Activated T-helper 2 cell treated with anti-CD3 and anti-CD28 coated beads, Interferon-gamma antibody, Interleukin-2, Interleukin-4, amounts not matched to agents 10 μg/mL and 5 μg/mL and 100 μg/mL, durations not matched to agents 14 hours and 24 hours and 36 hours (primary cell): ENCODE data around the gene GNPDA2. TPM values are rescaled to one million over a fixed set of nuclear protein-coding genes. Genes with fewer than 3 reads are reported as not detected.

Experiments used
- DNase-seq: peaks from one replicate; pipeline ENCODE4 v3.0.0; 2021; ENCODE audit warnings: low spot score
- H3K27ac Mint-ChIP-seq: one replicate; pipeline ENCODE4 v1.8.0; 2021; ENCODE audit warnings: mixed read lengths
- H3K27me3 Mint-ChIP-seq: one replicate; pipeline ENCODE4 v1.8.0; 2021; ENCODE audit warnings: low read depth, mixed read lengths
- H3K36me3 Mint-ChIP-seq: one replicate; pipeline ENCODE4 v1.8.0; 2021; ENCODE audit warnings: low read depth, mixed read lengths
- H3K4me1 Mint-ChIP-seq: one replicate; pipeline ENCODE4 v1.8.0; 2021; ENCODE audit warnings: low read depth, mixed read lengths
- H3K4me3 Mint-ChIP-seq: one replicate; pipeline ENCODE4 v1.8.0; 2021; ENCODE audit warnings: low read depth, mild to moderate bottlenecking, moderate library complexity, mixed read lengths
- H3K9me3 Mint-ChIP-seq: one replicate; pipeline ENCODE4 v1.8.0; 2021; ENCODE audit warnings: mixed read lengths
- intact Hi-C: fragments of 100-400 bp; cut with micrococcal nuclease; formaldehyde crosslinking; loops from one replicate; pipeline ENCODE4 v1.15.1; 2023
- total RNA-seq: library from RNA; stranded (reverse); gene quantifications from 2 replicates; pipeline ENCODE4 v1.2.3, GENCODE V29; 2022

GNPDA2 gene
- total RNA-seq, 1 donor from 2014 or later: 13.3 TPM

DNA sequence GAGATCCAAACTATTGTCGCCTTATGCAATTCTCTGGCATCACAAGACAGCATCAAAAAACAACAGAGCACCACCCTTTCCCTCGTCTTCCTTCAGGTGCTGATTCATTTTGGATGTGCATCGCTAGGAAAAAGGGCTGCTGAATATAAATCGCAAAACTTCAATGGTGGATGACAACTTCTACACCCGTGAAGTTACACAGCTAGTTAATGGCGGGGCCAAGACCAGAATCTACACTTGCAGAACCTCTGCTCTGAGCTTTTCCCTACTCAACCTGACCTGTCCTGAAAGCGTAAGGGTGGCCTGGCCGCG is 674 bp downstream of the GNPDA2 start:
- DNase-seq: no peak
- Mint-ChIP-seq H3K36me3 (peaks cover 3% of the 10 kb centered on the region), H3K27ac (peak overlapping the region; percentile 72), H3K27me3 (no peaks in the 10 kb centered on the region), H3K9me3 (no peaks in the 10 kb centered on the region), H3K4me3 (peak overlapping the region; percentile 98), H3K4me1 (peaks cover 28% of the 10 kb centered on the region)
- intact Hi-C loops: loop anchor here (1.0 to 2.0 kb wide), 2 partner anchors 17 to 47 kb away; partner anchors contain the start of gene GUF1

GRCh38 chr4:44725166-44725565 is 1.2 kb downstream of the GNPDA2 start:
- Mint-ChIP-seq H3K36me3 (peaks cover 3% of the 10 kb centered on the region), H3K27me3 (no peaks in the 10 kb centered on the region), H3K4me1 (peaks cover 30% of the 10 kb centered on the region), H3K9me3 (no peaks in the 10 kb centered on the region), H3K4me3 (peak overlapping the region; percentile 98), H3K27ac (peak overlapping the region; percentile 72)
- DNase-seq: no peak
- intact Hi-C loops: loop anchor here (2.0 kb wide), 1 partner anchor 16 kb away; no protein-coding TSS in a partner anchor

DNA sequence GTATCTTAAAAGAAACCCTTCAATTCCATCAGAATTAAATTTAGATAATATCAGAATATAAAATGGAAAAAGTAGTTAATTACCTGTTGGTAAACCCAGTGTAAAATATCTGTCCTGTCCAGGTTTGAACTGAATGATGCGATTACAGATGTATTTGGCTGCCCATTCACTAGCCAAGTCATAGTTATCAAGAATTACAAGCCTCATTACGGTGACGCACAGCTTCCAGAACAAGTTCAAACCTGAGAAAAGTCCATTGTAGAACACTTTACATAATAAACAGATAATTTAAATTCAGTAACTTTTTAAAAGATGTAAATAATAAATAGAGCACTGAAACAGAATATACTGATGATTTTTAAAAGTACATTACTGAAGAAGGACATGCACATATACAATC is 4.4 kb downstream of the GNPDA2 start:
- peaks cover 3% of the 10 kb centered on the region for H3K36me3 Mint-ChIP-seq
- no peaks in the 10 kb centered on the region for H3K27me3 Mint-ChIP-seq
- H3K27ac Mint-ChIP-seq: no peak overlapping the region
- intact Hi-C loops: no loop called here
- DNase-seq: no peak
- H3K9me3 Mint-ChIP-seq: no peaks in the 10 kb centered on the region
- H3K4me3 Mint-ChIP-seq: no peak overlapping the region
- H3K4me1 Mint-ChIP-seq: peaks cover 30% of the 10 kb centered on the region

DNA sequence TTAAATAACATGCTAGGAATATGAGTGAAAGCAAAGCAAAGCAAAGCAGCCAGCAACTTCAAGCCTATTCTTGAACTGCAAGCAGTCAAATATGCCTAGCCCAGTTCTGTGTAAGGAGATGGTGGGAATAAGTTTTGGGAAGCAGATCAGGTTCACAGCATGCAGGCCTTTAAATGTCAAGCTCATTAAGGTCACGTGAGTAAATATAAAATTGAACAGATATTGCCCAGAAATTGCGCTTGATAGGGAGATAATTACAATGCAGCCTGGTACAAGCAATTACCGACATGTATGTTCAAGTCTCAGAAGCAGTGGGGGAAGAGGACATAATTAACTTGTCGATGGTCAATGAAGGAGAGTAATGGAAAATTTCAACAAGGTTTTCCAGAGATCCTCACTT is 6.0 kb downstream of the GNPDA2 start:
- Mint-ChIP-seq H3K27me3 (no peaks in the 10 kb centered on the region), H3K4me1 (peaks cover 21% of the 10 kb centered on the region), H3K27ac (no peak overlapping the region), H3K4me3 (no peak overlapping the region), H3K36me3 (peaks cover 3% of the 10 kb centered on the region), H3K9me3 (no peaks in the 10 kb centered on the region)
- DNase-seq: no peak
- intact Hi-C loops: no loop called here

- Mint-ChIP-seq H3K27me3 (no peaks in the 10 kb centered on the region), H3K4me3 (no peak overlapping the region), H3K27ac (no peak overlapping the region), H3K4me1 (peaks cover 6% of the 10 kb centered on the region), H3K9me3 (no peaks in the 10 kb centered on the region), H3K36me3 (peaks cover 9% of the 10 kb centered on the region)
- intact Hi-C loops: no loop called here
- DNase-seq: no peak
These were observed 9.8 kb downstream of the GNPDA2 start for GRCh38 chr4:44716597-44716996.

DNA sequence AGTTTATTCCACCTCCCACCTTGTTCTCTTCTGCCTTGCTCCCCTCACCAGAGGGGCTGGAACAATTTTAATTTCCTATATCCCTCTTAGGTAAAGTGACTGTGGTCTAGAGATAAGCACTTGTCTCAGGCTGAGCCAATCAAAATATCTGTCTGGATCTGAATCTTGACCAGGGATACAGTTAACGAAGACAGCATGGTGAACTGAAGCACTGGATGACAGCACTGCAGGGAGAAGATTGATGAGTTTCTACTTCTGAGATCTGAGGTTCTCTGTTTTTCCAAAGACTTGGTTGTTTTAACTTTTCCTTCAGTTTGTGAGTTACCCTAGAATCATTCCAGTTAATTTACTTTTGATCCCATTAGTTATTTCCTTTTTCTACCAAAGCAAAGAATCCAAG is 13.2 kb downstream of the GNPDA2 start:
- DNase-seq: no peak
- intact Hi-C loops: no loop called here
- Mint-ChIP-seq H3K4me1 (no peaks in the 10 kb centered on the region), H3K36me3 (peaks cover 14% of the 10 kb centered on the region), H3K4me3 (no peak overlapping the region), H3K27me3 (no peaks in the 10 kb centered on the region), H3K27ac (no peak overlapping the region), H3K9me3 (no peaks in the 10 kb centered on the region)

GRCh38 chr4:44704673-44705072 is 21.7 kb downstream of the GNPDA2 start:
- peaks cover 36% of the 10 kb centered on the region for H3K36me3 Mint-ChIP-seq
- H3K9me3 Mint-ChIP-seq: no peaks in the 10 kb centered on the region
- H3K4me1 Mint-ChIP-seq: no peaks in the 10 kb centered on the region
- intact Hi-C loops: no loop called here
- no peak overlapping the region for H3K27ac Mint-ChIP-seq
- DNase-seq: no peak
- H3K4me3 Mint-ChIP-seq: no peak overlapping the region
- no peaks in the 10 kb centered on the region for H3K27me3 Mint-ChIP-seq

- H3K4me1 Mint-ChIP-seq: peaks cover 2% of the 10 kb centered on the region
- H3K27me3 Mint-ChIP-seq: no peaks in the 10 kb centered on the region
- no peak for DNase-seq
- intact Hi-C loops: no loop called here
- no peak overlapping the region for H3K4me3 Mint-ChIP-seq
- H3K27ac Mint-ChIP-seq: no peak overlapping the region
- peaks cover 59% of the 10 kb centered on the region for H3K36me3 Mint-ChIP-seq
- no peaks in the 10 kb centered on the region for H3K9me3 Mint-ChIP-seq
These were observed 25.3 kb downstream of the GNPDA2 start for GRCh38 chr4:44701037-44701436.

GRCh38 chr4:44700427-44700826 is 25.9 kb downstream of the GNPDA2 start:
- peaks cover 5% of the 10 kb centered on the region for H3K4me1 Mint-ChIP-seq
- intact Hi-C loops: no loop called here
- no peaks in the 10 kb centered on the region for H3K27me3 Mint-ChIP-seq
- H3K36me3 Mint-ChIP-seq: peaks cover 62% of the 10 kb centered on the region
- H3K9me3 Mint-ChIP-seq: no peaks in the 10 kb centered on the region
- DNase-seq: no peak
- H3K27ac Mint-ChIP-seq: no peak overlapping the region
- no peak overlapping the region for H3K4me3 Mint-ChIP-seq

- Mint-ChIP-seq H3K36me3 (peaks cover 65% of the 10 kb centered on the region), H3K27ac (no peak overlapping the region), H3K4me1 (peaks cover 25% of the 10 kb centered on the region), H3K27me3 (no peaks in the 10 kb centered on the region), H3K9me3 (no peaks in the 10 kb centered on the region), H3K4me3 (no peak overlapping the region)
- no peak for DNase-seq
- intact Hi-C loops: no loop called here
These were observed 41.7 kb downstream of the GNPDA2 start for GRCh38 chr4:44684648-44685047.

GRCh38 chr4:44679060-44679459 is 47.3 kb downstream of the GNPDA2 start:
- Mint-ChIP-seq H3K27me3 (peaks cover 2% of the 10 kb centered on the region), H3K4me1 (peaks cover 31% of the 10 kb centered on the region), H3K36me3 (peaks cover 24% of the 10 kb centered on the region), H3K4me3 (peak overlapping the region; percentile 94), H3K9me3 (no peaks in the 10 kb centered on the region), H3K27ac (peak overlapping the region; percentile 97)
- no peak for DNase-seq
- intact Hi-C loops: loop anchor here (2.0 kb wide), 1 partner anchor 16 kb away; no protein-coding TSS in a partner anchor

DNA sequence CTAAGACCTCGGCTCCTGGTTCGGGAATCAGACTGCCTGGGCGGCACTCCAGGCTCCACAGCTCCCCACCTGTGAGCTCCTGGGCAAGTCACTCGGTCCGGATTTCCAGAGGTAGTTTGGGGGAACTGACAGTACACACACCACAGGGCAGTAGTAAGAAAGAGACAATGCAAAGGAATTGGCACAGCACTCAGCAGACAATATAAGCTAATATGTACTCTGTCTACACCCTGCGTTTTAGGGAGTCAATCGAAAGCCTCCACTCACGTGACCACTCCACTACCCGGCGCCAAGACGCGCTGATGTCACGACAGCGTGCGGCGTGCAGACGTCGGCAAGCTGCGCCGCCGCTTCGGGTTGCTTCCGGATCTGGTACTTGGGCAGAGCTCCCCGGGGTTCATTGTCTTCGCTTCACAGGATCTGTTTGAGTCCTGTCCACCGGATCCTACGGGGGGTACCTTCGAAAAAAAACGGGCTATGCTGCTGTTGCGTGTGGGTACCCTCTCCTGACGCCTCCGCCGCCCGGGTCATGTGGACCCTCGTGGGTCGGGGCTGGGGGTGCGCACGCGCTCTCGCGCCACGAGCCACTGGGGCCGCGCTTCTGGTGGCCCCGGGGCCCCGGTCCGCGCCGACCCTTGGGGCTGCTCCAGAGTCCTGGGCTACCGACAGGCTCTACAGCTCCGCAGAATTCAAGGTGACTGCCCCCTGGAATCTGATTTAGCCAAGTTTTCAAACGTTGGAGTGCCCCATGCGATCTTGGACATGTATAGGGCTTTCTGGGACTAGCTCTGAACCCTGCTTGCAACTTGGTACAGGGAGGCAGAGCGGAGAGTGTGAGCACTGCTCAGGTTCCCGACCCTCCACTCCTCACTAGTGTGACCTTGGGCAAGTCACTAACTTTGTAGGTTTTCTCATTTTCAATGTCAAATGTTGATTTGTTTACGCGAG is 48.0 kb downstream of the GNPDA2 start, which contains the start of gene GUF1:
Gene GUF1, plus strand, starts transcription at position 327 of the 948 bp plus-strand sequence. Its CDS starts 203 bp downstream, at position 530.
- peaks cover 31% of the 10 kb centered on the region for H3K4me1 Mint-ChIP-seq

DNA sequence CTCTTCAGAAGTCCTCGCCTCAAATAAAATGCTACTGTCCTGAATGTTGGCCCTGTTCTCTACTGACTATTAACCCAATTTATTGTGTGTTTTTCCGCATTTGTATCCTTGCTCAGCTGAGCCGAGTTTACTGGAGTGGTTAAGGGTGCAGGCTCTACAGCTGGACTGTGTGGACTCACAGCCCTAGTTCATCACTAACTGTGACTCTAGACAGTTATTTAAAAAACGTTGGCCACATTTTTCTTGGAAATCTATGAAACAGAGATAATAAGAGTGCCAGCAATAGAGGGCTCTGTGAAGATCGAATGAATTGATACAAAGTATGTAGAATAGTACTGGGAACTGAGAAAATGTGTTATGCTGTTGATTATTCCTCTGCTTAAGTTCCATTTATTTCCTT is 51.0 kb downstream of the GNPDA2 start:
- Mint-ChIP-seq H3K36me3 (peaks cover 5% of the 10 kb centered on the region), H3K9me3 (no peaks in the 10 kb centered on the region), H3K27ac (no peak overlapping the region), H3K4me1 (peaks cover 11% of the 10 kb centered on the region), H3K27me3 (peaks cover 5% of the 10 kb centered on the region), H3K4me3 (no peak overlapping the region)
- intact Hi-C loops: no loop called here
- no peak for DNase-seq

More for the DNA sequence above, 48.0 kb downstream of the GNPDA2 start, which contains the start of gene GUF1:
- DNase-seq: peak; percentile 87
- Mint-ChIP-seq H3K27me3 (peaks cover 2% of the 10 kb centered on the region), H3K4me3 (peak within 1 kb of the TSS; percentile 94), H3K9me3 (no peaks in the 10 kb centered on the region), H3K36me3 (peaks cover 22% of the 10 kb centered on the region), H3K27ac (peak within 1 kb of the TSS; percentile 97)
- intact Hi-C loops: loop anchor here (1.0 to 2.0 kb wide), 2 partner anchors 16 to 48 kb away; partner anchors contain the start of gene GNPDA2
